Endometrial microvascular endothelial cells (primary cell): ENCODE data around the gene KCNK5. TPM values are rescaled to one million over a fixed set of nuclear protein-coding genes. Genes with fewer than 3 reads are reported as not detected.

Experiments
- in situ Hi-C: cut with HindIII; loops from 2 replicates; pipeline ENCODE4 v1.10.0; 2017; ENCODE audit warnings: low sequenced_read_pairs, low pct_unique_long_range_greater_than_20kb; ENCODE audit errors: inconsistent ontology term
- total RNA-seq: library from RNA; depleted of rRNA; stranded (reverse); fragments of >200 nt; gene quantifications from one replicate; pipeline ENCODE4 v1.2.3, GENCODE V29; 2015; ENCODE audit errors: inconsistent ontology term

KCNK5 gene, protein sequence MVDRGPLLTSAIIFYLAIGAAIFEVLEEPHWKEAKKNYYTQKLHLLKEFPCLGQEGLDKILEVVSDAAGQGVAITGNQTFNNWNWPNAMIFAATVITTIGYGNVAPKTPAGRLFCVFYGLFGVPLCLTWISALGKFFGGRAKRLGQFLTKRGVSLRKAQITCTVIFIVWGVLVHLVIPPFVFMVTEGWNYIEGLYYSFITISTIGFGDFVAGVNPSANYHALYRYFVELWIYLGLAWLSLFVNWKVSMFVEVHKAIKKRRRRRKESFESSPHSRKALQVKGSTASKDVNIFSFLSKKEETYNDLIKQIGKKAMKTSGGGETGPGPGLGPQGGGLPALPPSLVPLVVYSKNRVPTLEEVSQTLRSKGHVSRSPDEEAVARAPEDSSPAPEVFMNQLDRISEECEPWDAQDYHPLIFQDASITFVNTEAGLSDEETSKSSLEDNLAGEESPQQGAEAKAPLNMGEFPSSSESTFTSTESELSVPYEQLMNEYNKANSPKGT
- total RNA-seq: not detected

DNA sequence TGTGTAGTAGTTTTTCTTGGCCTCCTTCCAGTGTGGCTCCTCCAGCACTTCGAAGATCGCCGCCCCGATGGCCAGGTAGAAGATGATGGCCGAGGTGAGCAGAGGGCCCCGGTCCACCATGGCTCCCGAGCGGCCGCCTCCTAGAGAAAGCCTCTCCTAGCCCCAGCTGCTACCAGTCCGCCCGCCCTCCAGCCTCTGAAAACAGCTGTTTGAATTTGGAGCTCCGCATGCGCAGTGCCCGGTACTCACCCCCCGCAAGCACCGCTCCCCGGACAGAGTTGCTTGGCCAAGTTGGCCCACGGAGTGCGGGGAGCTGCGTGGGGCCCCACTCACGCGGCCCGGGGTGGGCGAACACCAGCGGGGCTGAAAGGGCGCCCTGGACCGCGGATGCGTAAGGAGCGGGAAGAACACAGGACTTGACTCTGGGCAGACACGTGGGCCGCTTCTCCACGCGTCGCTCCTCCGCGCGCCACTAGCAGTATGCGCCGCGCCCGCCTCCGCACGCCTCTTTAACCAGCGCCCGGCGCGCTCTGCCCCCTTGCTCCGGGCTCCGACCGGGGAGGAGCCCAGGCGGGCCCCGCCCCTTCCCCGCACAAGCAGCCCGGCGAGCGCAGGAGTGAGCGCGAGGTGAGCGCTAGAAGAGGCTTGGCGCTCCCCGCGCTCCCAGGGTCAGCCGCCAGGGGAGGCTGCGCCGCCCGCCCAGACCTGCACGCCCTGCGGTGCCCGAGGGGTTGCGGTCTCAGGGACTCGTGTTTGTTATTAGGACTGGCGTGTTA lies at the start of gene KCNK5:
KCNK5 (minus strand) TSS at position 484 of the 776 bp plus-strand sequence; CDS start at position 120, 364 bp downstream.
- in situ Hi-C loops: no loop called here

DNA sequence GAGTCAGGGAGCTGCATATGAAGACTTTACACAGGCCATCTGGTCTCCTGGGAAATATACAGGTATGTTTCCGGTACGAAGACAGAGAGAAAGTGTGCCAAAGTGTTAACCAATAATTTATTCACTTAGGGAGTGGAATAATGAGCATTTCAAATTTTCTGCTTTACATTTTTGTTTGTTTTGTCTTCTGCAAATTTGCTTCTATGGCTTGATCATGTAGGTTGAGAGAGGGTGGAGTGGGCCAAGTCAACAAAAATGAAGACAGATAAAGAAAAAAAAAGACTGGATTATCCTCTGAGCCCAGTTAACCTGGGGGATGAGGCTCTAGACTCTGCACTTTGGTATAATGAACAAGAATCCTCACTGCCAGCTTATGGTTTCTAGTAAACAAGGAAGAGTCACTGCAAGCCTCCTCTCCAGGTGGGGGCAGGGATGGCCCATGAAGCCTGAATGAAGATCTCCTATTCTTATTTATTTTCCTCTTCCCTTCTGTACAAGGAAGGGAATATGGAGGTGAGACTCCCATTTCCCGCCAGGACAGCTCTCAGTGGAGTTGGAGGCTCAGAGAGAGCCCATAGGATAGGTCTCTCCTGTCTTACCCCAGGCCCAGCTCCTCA lies 47.2 kb upstream of the KCNK5 start:
- in situ Hi-C loops: no loop called here

DNA sequence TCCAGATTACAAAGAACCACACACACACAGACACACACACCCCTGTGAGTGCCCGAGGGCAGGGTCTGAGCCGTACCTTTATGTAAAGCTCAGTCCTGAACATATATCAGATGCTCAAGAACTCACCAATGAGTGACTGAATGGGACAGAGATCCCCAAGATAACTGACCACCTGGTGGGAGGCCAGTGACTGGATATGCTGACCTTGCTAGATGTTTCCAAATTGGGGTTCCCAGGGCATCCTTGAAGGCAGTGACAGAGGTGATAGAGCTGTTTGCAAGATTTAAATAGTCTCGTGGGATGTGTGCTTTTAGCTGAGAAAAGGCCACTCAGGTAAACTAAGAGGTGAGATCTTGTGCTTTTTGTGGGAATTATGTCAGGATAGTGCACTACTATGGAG lies 45.6 kb upstream of the KCNK5 start:
- in situ Hi-C loops: no loop called here

DNA sequence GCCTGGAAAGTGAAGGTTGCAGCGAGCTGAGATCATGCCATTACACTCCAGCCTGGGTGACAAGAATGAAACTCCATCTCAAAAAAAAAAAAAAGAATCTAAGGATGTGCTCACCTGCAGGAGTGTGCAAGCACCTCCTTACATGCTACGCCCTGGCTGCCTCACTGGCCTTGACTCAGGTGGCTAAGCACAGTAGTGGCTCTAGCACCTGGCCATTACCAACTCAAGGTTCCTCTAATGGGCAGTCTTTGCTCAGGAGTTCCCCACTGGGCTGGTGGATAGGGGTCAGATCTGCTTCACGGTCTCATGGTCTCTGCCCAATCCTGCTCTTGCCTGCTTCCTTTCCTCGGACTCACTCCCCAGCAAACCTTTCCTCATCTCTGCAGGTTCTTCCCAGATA lies 45.2 kb upstream of the KCNK5 start:
- in situ Hi-C loops: no loop called here

DNA sequence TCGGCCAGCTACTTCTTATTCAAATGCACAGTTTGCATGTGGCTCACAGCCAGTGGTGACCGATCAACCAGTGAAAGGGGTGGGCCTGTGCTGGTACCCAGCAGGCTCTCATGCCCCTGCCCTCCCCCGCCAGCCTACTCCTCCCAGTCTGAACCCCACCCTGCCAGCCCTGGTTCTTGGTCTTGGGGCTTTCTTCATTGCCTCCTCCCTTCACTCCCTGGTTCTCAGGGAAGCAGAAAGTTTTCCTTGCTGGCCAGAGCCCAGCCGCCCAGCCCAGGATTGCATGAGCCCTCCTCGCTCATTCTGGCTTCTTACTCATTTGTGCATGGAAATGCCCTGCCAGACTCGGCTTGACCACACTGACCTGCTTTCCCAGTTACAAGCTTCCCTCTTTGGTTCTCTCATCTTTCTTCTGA lies 44.1 kb upstream of the KCNK5 start:
- in situ Hi-C loops: no loop called here

DNA sequence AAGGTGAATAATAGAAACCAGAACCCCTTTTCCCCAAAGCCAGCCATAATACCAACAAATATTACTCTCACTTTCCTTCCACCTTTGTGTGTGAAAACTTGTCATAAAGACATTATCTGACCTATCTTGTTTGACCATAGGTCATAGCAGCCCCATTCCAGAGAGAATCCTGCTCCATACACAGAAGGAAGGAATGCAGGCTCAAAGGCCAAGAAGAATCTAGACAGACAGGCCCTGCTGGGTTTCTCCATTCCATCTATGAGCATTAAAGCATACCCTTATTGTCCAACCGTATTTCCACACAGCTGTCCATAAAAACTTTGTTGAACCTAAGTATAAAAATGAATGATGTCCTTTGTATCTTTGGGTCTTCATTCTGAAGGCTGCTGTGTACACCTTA lies 40.7 kb upstream of the KCNK5 start:
- in situ Hi-C loops: no loop called here

DNA sequence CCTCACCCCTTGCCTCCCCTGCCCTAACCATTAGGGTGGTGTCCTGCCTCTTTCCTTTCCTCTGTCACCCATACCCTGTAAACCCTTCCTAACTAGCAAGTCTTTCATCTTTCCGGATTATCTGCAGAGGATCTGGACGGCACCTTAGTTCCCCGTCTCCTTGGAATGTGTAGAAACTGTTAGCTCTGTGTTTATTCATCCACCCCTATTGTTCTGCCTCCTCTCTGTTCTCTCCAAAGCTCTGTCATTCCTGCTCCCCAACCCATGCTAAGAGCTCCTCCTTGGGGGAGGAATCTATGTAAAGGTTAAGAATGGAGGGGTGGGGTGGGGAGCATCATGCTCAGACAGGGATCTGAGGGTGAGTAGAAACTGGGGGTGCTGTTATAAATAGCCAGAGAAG lies 39.4 kb upstream of the KCNK5 start:
- in situ Hi-C loops: no loop called here

DNA sequence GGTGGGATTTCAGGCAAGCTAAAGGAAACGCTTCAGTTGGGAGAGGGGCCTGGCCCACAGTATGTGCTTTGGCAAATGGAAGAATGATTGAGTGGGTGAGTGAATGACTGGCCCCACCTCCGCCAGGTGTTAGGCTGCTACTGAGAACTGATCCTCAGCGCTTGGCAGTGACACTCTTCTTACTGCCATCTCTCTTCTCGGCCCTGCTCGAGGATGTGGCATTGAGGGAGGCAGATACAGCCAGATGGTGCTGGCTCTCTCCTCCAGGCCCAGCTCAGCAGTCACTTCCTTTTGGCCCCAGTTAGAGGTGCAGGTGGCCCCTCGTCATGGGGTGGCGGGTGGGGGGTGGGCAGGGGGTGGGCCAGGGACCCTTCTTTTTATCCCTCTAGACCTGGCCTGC lies 38.9 kb upstream of the KCNK5 start:
- in situ Hi-C loops: no loop called here

DNA sequence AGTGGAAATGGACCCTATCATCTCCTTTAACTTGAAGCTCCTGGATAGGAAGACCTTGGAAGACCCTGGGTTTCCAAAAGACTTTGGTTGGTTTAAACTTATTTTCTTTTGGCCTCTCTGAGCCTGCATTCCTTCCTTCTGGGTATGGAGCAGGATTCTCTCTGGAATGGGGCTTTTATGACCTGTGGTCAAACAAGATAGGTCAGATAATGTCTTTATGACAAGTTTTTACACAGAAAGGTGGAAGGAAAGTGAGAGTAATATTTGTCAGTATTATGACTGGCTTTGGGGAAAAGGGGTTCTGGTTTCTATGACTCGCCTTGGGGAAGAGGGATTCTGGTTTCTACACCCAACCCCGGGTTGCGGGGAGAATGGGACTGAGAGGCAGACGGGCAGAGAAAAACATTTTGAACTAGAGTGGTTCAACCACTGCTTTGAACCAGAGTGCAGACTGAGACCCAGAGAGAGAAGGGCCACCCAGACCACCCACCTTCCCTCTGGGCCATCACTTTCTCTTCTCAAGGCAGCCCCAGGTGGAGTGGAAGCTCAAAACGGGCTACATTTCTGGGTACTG lies 37.6 kb upstream of the KCNK5 start:
- in situ Hi-C loops: no loop called here

DNA sequence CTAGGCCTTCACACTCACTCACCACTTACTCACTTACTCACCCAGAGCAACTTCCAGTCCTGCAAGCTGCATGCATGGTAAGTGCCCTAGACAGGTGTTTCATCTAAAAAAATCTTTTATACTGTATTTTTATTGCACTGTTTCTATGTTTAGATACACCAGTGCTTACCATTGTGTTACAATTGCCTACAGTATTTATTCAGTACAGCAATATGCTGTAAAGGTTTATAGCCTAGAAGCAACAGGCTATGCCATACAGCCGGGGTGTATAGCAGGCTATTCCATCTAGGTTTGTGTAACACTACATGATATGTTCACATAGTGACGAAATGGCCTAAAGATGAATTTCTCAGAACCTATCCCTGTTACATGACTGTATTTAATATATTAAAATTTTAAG lies 37.1 kb upstream of the KCNK5 start:
- in situ Hi-C loops: no loop called here

DNA sequence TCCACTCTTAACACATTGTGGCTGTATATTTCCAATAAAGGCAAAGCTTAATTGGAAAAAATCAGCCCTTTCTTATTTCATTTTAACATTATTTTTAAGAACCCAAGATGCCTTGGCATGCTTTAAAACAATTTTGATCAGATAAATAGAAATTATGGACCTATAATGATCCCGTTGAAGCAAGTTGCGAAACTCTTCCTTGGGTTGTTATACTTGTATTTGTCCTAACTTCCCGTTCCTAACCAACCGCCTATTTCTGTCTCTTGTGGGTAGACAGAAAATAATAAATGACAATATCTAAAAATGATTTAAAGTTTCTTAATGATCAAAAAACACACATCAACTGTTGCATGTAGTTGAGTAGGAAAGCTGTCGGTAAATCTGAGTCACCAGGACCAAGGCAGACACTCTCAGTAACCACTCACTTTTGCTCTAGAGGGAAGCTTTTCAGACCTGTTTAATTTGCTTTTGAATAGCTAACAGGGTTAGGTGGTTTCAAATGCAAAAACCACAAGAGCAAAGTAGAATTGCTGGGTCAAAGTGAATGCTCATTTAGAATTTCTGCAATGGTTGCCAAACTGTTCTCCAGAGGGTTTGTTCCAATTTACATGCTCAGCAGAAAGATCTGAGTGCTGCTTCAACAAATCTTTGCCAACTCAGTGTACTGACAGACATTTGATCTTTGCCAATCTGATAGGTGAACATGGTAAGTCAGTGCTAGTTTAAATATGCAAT lies 34.2 kb upstream of the KCNK5 start:
- in situ Hi-C loops: no loop called here

DNA sequence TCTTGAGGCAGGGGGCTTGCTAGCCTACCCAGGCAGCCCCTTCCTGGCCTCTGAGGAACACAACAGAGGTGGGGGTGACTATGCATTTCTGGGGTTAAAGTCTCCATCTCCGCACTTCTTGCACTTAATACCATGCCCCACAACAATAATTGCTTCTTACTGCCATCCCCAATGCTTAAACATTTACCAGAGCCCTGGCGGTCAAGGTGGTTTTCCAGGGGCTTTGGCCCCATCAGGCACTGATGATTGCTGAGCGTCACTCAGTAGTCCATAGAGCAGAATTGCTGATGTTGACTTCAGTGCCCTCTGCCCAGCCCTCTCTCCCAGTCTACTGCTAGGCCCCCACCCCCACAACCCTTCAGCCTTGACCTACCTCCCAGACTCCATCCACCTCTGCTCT lies 32.5 kb upstream of the KCNK5 start:
- in situ Hi-C loops: no loop called here

DNA sequence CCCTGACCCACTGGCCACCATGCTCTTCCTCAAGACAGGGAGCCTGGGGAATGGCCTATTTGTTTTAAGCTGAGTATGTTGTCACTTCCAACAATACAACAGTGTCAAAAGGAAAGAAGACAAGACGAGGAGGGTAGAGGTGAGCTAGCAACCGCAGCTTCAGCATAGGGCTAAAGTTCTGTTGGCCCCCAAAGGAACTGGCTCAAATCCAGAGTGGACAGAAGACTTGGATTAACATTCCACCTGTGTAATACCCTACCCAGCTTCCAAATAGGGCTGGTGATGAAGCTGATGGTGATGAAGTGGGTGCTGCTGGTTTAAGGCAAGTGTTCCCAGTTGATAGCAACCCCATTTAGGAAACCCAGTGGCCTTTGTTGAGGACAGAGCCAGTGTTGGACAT lies 31.7 kb upstream of the KCNK5 start:
- in situ Hi-C loops: no loop called here

DNA sequence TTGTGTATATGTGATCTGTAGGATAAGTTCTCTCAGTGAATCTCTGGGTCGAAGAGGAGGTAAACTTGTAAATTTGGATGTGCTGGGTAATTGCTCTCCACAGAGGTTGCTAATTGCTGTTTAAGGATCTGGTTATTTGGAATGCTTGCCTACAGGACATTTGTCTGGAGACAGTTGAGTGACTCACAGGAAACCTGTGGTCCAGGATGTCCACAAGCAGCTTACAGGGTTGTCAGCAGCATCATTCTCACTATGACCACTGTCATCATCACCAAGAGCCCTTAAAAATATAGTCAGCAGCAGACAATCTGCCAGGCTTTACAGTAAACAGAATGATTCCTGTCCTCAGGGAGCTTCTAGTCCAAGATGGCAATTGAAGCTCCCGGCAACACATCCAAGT lies 31.2 kb upstream of the KCNK5 start:
- in situ Hi-C loops: no loop called here

DNA sequence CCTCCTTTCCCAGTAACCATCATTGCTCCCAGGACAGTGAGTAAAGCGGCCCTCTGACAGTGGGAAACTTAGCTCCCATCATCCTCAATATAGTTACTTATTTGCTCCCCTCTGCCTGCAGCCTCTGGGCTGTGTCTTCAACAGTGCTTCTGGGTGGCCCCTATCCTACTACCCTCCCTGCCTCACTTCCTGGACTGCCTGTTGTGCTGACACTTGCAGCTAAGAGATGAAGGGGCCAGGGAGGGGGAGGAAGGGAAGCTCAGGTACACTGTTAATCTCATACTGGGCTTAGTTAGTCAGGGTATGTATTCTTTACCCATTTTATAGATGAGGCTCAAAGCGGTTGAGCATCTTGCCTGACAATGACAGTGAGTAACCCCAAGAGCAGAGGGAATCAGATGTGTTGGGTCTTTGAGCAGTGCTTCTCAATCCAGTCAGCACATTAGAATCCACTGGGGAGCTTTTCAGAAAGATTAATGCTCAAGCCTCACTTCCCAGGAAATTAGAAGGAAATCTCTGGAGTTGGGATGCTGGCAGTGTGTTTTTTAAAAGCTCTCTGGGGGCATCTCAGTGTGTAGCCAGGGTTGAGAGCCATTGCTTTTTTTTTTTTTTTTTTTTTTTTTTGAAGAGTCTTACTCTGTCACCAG lies 27.1 kb upstream of the KCNK5 start:
- in situ Hi-C loops: no loop called here

DNA sequence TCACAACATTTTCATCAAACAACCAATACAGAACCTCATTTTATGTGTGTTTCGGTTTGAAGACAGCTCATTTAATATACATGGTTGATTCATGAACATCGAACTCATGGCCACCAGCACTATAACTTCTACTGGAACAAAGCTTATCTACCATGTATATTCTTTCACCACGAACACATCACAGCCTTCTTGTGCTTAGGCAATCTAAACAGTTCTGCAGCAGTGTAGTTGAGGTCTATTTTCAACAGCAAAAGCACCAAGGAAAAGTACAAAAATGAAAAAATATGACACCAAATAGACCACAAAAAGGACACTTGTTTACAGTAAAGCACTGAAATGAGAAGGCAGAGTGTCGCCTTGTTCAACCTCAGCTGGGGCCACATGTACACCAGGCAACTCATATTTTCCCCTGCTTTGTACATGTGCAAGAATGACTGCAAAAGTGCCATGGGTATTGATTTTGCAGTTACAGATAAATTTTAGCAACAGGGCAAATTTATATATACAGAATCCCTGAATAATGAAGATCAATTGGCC lies 25.8 kb upstream of the KCNK5 start:
- in situ Hi-C loops: no loop called here

DNA sequence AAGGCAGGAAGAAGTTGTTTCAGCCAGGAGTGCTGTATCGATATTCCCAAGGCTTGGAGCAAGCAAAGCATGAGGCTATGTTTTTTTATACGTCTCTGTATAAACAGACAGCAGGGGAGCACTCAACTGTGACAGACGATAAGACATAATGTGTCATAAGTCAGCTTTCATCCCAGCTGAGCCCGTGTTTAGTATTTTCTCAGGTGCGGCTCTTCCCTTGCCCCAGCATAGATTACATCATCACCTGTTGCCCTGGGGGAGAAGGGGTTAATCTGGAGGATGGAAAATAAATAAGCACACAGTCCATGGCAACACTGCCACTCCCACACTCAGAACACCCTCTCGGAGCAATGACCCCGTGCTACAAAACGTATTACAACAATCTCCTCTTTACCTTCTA lies 22.1 kb upstream of the KCNK5 start:
- in situ Hi-C loops: no loop called here

DNA sequence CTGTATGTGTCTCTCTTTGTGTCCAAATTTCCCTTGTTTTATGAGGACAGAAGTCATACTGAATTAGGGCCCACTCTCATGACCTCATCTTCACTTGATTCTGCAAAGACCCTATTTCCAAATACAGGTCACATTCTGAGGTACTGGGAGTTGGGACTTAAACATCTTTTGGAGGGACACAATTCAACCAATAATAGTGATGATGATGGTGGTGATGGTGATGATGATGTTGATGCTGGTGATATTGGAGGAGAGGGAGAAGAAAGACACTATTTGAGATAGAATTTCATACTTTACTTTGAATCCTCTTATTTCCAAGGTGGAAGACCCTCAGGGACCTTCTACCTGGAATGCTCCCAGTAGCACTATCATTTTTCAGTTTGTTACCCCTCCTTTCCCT lies 21.2 kb upstream of the KCNK5 start:
- in situ Hi-C loops: no loop called here
